A549 (cell line): ENCODE measurements around the gene DHPS. TPM values are rescaled to one million over a fixed set of nuclear protein-coding genes. Genes with fewer than 3 reads are reported as not detected.

ENCODE experiments used
- ATAC-seq, 2 experiments: fragments of 200-7000 bp in 1 of 2; fragments of >200 bp in 1 of 2; cut with Nextera tagmentation in 1 of 2; cut with Tn5 transposase in 1 of 2; 3 replicates each; pipeline versions ENCODE4 v1.8.0 to v1.9.1; 2018 to 2020; ENCODE audit warnings: mild to moderate bottlenecking in 1 of 2, moderate library complexity in 1 of 2
- CTCF ChIA-PET: fragments of 300-600 bp; sonication (Branson Sonifier 250); formaldehyde crosslinking; extraction: SDS; loops from one replicate; lab custom pipeline; 2021; ENCODE audit warnings: antibody characterized with exemption, inconsistent platforms; lab: Yijun Ruan, JAX
- POLR2A ChIA-PET: fragments of 350-600 bp; formaldehyde crosslinking; extraction: SDS; loops from one replicate; lab custom pipeline; 2021; ENCODE audit warnings: antibody characterized with exemption, inconsistent platforms; lab: Yijun Ruan, JAX
- DNase-seq, 2 experiments: peaks; one replicate each; pipeline versions ENCODE4 v3.0.0 to v3.0.0-alpha.2; 2011 to 2016; ENCODE audit warnings: low read depth in 1 of 2, low spot score in 1 of 2
- FAIRE-seq: peaks from 2 replicates; lab custom pipeline; 2011; peaks lifted over from hg19 to GRCh38; lab: Jason Lieb, UNC
- H3K27ac ChIP-seq, 2 experiments: fragments of >200 bp; sonication (Bioruptor Twin); formaldehyde crosslinking; 3 replicates each; pipeline ENCODE4 v1.5.1; 2016 to 2017
- H3K4me1 ChIP-seq: fragments of >200 bp; sonication (Bioruptor Twin); formaldehyde crosslinking; 3 replicates; pipeline ENCODE4 v1.6.1; 2016
- H3K4me2 ChIP-seq: fragments of >200 bp; sonication (Bioruptor Twin); formaldehyde crosslinking; 3 replicates; pipeline ENCODE4 v1.6.1; 2016
- H3K4me3 ChIP-seq: fragments of >200 bp; sonication (Bioruptor Twin); formaldehyde crosslinking; 3 replicates; pipeline ENCODE4 v1.5.1; 2016
- H3K9me3 ChIP-seq: fragments of >200 bp; sonication (Bioruptor Twin); formaldehyde crosslinking; 3 replicates; pipeline ENCODE4 v1.6.1; 2016
- BCL3 ChIP-seq: fragments of >200 bp; sonication (Bioruptor Twin); formaldehyde crosslinking; IDR thresholded peaks from 3 replicates; pipeline ENCODE4 v1.6.1; 2016
- CHD4 ChIP-seq: fragments of 200-600 bp; sonication (generic); IDR thresholded peaks from 2 replicates; pipeline ENCODE4 v1.6.1; 2016; ENCODE audit warnings: antibody characterized with exemption, mild to moderate bottlenecking, borderline replicate concordance
- CTCF ChIP-seq: fragments of >200 bp; sonication (Bioruptor Twin); formaldehyde crosslinking; IDR thresholded peaks from 3 replicates; pipeline ENCODE4 v1.5.1; 2016
- E2F6 ChIP-seq: IDR thresholded peaks from 2 replicates; pipeline ENCODE4 v1.6.1; 2012; ENCODE audit warnings: low read depth, borderline replicate concordance
- EP300 ChIP-seq, 2 experiments: fragments of >200 bp; sonication (Bioruptor Twin); formaldehyde crosslinking; IDR thresholded peaks; 2 replicates in 1 of 2; 3 replicates in 1 of 2; pipeline ENCODE4 v1.6.1; 2016 to 2017
- ESRRA ChIP-seq: fragments of 150-350 bp; IDR thresholded peaks from 2 replicates; pipeline ENCODE4 v1.6.1; 2014; ENCODE audit warnings: mild to moderate bottlenecking, low read length, borderline replicate concordance
- FOSB ChIP-seq: fragments of 250-450 bp; sonication (Bioruptor Pico); IDR thresholded peaks from 2 replicates; pipeline ENCODE4 v1.5.0; 2020; ENCODE audit warnings: mild to moderate bottlenecking, moderate library complexity
- FOSL2 ChIP-seq, 2 experiments: fragments of 450-650 bp in 1 of 2; fragments of >200 bp in 1 of 2; sonication (Bioruptor Twin) in 1 of 2; formaldehyde crosslinking; IDR thresholded peaks; 2 replicates each; pipeline versions ENCODE4 v1.5.0 to v1.6.1; 2016 to 2020; ENCODE audit warnings: mild to moderate bottlenecking in 1 of 2, moderate library complexity in 1 of 2
- FOXS1 ChIP-seq: fragments of 250-450 bp; sonication (Bioruptor Pico); IDR thresholded peaks from 2 replicates; pipeline ENCODE4 v1.5.0; 2020; ENCODE audit warnings: mild to moderate bottlenecking, moderate library complexity
- HEYL ChIP-seq: fragments of 250-450 bp; sonication (Bioruptor Pico); IDR thresholded peaks from 2 replicates; pipeline ENCODE4 v1.8.0; 2021; ENCODE audit warnings: mild to moderate bottlenecking, moderate library complexity
- HOXB13 ChIP-seq: fragments of 250-450 bp; sonication (Bioruptor Pico); IDR thresholded peaks from 2 replicates; pipeline ENCODE4 v1.5.0; 2020; ENCODE audit warnings: low read depth, mild to moderate bottlenecking, moderate library complexity
- HOXB5 ChIP-seq: fragments of 250-450 bp; sonication (Bioruptor Pico); IDR thresholded peaks from 2 replicates; pipeline ENCODE4 v1.5.0; 2020; ENCODE audit warnings: mild to moderate bottlenecking, moderate library complexity
- JUN ChIP-seq, 2 experiments: fragments of >200 bp; sonication (Bioruptor Twin); formaldehyde crosslinking; IDR thresholded peaks; 2 replicates in 1 of 2; 3 replicates in 1 of 2; pipeline ENCODE4 v1.6.1; 2016 to 2017
- KDM5A ChIP-seq: fragments of 200-600 bp; sonication (generic); IDR thresholded peaks from 2 replicates; pipeline ENCODE4 v1.6.1; 2016; ENCODE audit warnings: antibody characterized with exemption, mild to moderate bottlenecking
- MAZ ChIP-seq: fragments of 150-350 bp; IDR thresholded peaks from 2 replicates; pipeline ENCODE4 v1.6.1; 2014; ENCODE audit warnings: antibody characterized with exemption, low read depth, low read length, borderline replicate concordance
- MYC ChIP-seq: IDR thresholded peaks from 2 replicates; pipeline ENCODE4 v1.6.1; 2012; ENCODE audit warnings: mild to moderate bottlenecking, inconsistent platforms, low read length, improper control_type of control experiment, borderline replicate concordance
- NPAS2 ChIP-seq: fragments of 250-450 bp; sonication (Bioruptor Pico); IDR thresholded peaks from 2 replicates; pipeline ENCODE4 v1.8.0; 2022; ENCODE audit warnings: mild to moderate bottlenecking, moderate library complexity, borderline replicate concordance
- NR3C1 ChIP-seq: fragments of >200 bp; sonication (Bioruptor Twin); formaldehyde crosslinking; IDR thresholded peaks from 3 replicates; pipeline ENCODE4 v1.6.1; 2017
- PBX3 ChIP-seq: IDR thresholded peaks from 2 replicates; pipeline ENCODE4 v1.6.1; 2012
- POLR2AphosphoS2 ChIP-seq: conservative IDR thresholded peaks from 2 replicates; pipeline ENCODE4 v1.6.1; 2012; ENCODE audit warnings: low read length, improper control_type of control experiment, inconsistent platforms
- RAD21 ChIP-seq, 2 experiments: fragments of >200 bp in 1 of 2; sonication (Bioruptor Twin) in 1 of 2; formaldehyde crosslinking in 1 of 2; IDR thresholded peaks in 1 of 2; conservative IDR thresholded peaks in 1 of 2; 2 replicates in 1 of 2; 3 replicates in 1 of 2; pipeline ENCODE4 v1.6.1; 2012 to 2018; ENCODE audit warnings: inconsistent platforms in 1 of 2
- ZC3H11A ChIP-seq: fragments of 450-650 bp; IDR thresholded peaks from 2 replicates; pipeline ENCODE4 v1.6.1; 2014; ENCODE audit warnings: antibody characterized with exemption, mild to moderate bottlenecking
- WGBS: methylation state at CpG from one replicate; pipeline ENCODE4 v1.1.6; 2017; ENCODE audit errors: missing lambda C conversion rate; 5-methylcytosine and 5-hydroxymethylcytosine counted together
- polyA plus RNA-seq, 4 experiments: library from polyadenylated mRNA; depleted of rRNA in 3 of 4; stranded (reverse); fragments of >200 nt; fragmentation: RNase III in 1 of 4; extraction: RNeasy Plus Mini Kit Qiagen cat#74134 plus additional on column Dnase treatment in 1 of 4; gene quantifications; 2 replicates in 3 of 4; 3 replicates in 1 of 4; pipeline ENCODE4 v1.2.3, GENCODE V29; 2011 to 2017
- TF ChIP-seq, protein P1 (sequence below): fragments of 450-650 bp; IDR thresholded peaks from 2 replicates; pipeline ENCODE4 v1.6.1; 2014; ENCODE audit warnings: antibody characterized with exemption

The DHPS gene
- polyA plus RNA-seq, 2 of the 4 experiments (the other 2 are of a cell fraction), result 57.8 to 71.9 TPM

- no peak for FAIRE-seq
- Histone ChIP-seq H3K27ac (no peak overlapping the region), H3K9me3 (peaks cover 5% of the 10 kb centered on the region; the same call in 1 of the 3 replicates), H3K4me1 (no peaks in the 10 kb centered on the region), H3K4me2 (no peak overlapping the region), H3K4me3 (no peak overlapping the region)
- ChIA-PET POLR2A (no interaction called here), CTCF (interaction anchor here (0.7 kb wide), 1 partner anchor 855 kb away, joined by 3 read pairs; no protein-coding TSS in a partner anchor)
- 95% methylated on average over 6 of the region's 10 CpGs for WGBS
- ATAC-seq, result no peak
- no peak for TF ChIP-seq BCL3
- no peak for TF ChIP-seq FOXS1
- DNase-seq, result no peak
Observed at GRCh38 chr19:12649941-12650340, 31.7 kb downstream of the DHPS start.

GRCh38 chr19:12648088-12648487 lies 33.6 kb downstream of the DHPS start:
- no peak overlapping the region for H3K4me3 ChIP-seq
- no peak for ATAC-seq
- no peak for DNase-seq
- no peak overlapping the region for H3K4me2 ChIP-seq
- H3K4me1 ChIP-seq, result no peaks in the 10 kb centered on the region
- no peak for FAIRE-seq
- peaks cover 5% of the 10 kb centered on the region; the same call in 1 of the 3 replicates for H3K9me3 ChIP-seq
- TF ChIP-seq, protein P1, sequence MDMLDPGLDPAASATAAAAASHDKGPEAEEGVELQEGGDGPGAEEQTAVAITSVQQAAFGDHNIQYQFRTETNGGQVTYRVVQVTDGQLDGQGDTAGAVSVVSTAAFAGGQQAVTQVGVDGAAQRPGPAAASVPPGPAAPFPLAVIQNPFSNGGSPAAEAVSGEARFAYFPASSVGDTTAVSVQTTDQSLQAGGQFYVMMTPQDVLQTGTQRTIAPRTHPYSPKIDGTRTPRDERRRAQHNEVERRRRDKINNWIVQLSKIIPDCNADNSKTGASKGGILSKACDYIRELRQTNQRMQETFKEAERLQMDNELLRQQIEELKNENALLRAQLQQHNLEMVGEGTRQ, result no peak
- TF ChIP-seq JUN (IDR thresholded peaks at IDR 0.05) (no peak), BCL3 (no peak)
- WGBS, result 66% methylated on average over 11 of the region's 29 CpGs
- POLR2A ChIA-PET, result no interaction called here
- no peak overlapping the region for H3K27ac ChIP-seq
- CTCF ChIA-PET, result no interaction called here

DNA sequence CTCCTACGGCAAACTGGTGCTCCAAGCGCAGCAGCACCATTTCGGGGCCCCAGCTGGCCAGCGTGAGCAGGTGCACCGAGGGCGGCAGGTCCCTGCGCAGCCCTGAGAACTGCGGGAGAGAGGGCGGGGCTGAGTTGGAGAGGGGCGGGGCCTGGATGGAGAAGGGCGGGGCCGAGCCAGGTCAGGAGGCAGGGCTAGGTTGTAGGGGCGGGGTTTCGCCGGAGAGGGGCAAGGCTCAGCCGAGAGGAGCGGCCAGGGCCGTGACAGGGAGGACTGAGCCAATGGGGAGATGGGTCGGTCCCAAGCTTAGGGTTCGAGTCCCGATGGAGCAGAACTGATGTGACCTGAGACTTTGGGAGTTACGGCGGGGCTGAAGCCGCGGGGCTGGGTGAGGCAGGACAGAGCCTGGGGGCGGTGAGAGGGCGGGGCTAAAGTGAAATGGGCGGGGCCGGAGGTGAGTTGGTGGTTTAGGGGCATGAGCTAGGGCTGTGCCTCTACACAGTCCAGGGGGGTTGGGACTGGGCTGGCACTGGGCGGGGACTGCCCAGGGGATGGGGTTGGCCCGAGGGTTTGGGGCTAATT lies 34.1 kb downstream of the DHPS start:
- ATAC-seq, result peak; percentile 26 to 62; a peak in 3 of 6 replicates
- 29% methylated on average over 12 of the region's 31 CpGs for WGBS
- no peak for TF ChIP-seq ESRRA
- TF ChIP-seq HOXB5 (CRISPR knock-in tag), result no peak
- TF ChIP-seq HOXB13, result no peak
- no peak for TF ChIP-seq KDM5A
- no peak for TF ChIP-seq FOSB (CRISPR knock-in tag)
- no peak for TF ChIP-seq E2F6
- no peak for TF ChIP-seq FOXS1
- no peak for TF ChIP-seq MYC
- no peak for TF ChIP-seq NPAS2 (CRISPR knock-in tag)
- TF ChIP-seq EP300 (IDR thresholded peaks at IDR 0.05), result no peak
- TF ChIP-seq ZC3H11A, result no peak
- no peak for TF ChIP-seq CHD4
- no peak for TF ChIP-seq FOSL2 (IDR thresholded peaks at IDR 0.05)
- no peak for TF ChIP-seq FOSL2 (CRISPR knock-in tag; IDR thresholded peaks at IDR 0.05)
- no peak for TF ChIP-seq NR3C1
- no peak for TF ChIP-seq PBX3
- no peak for TF ChIP-seq RAD21 (conservative IDR thresholded peaks at IDR 0.05 in 1 of 2, IDR thresholded peaks at IDR 0.05 in 1 of 2)
- no peak for TF ChIP-seq CTCF
- TF ChIP-seq POLR2AphosphoS2, result no peak
- no peak for TF ChIP-seq MAZ
- no peak for TF ChIP-seq HEYL (CRISPR knock-in tag)
- no peaks in the 10 kb centered on the region for H3K4me1 ChIP-seq
- ChIA-PET POLR2A (no interaction called here), CTCF (no interaction called here)
- no peak for FAIRE-seq
- H3K27ac ChIP-seq, result no peak overlapping the region
- H3K9me3 ChIP-seq, result peaks cover 5% of the 10 kb centered on the region; the same call in 1 of the 3 replicates
- H3K4me3 ChIP-seq, result no peak overlapping the region
- no peak for DNase-seq
- H3K4me2 ChIP-seq, result no peak overlapping the region
